Calu3 (cell line): Measurements from ENCODE around the gene EPHA8. TPM values are rescaled to one million over a fixed set of nuclear protein-coding genes. Genes with fewer than 3 reads are reported as not detected.

Experiments used
- BruUV-seq: library from RNA; stranded (reverse); fragments of 400-500 nt; replicated peaks from 2 replicates; lab custom pipeline; 2021; lab: Mats Ljungman, UMichigan
- CTCF ChIA-PET: fragments of 300-600 bp; sonication (Branson Sonifier 250); formaldehyde crosslinking; loops from one replicate; lab custom pipeline; 2022; ENCODE audit warnings: antibody characterized with exemption; lab: Charles Lee
- DNase-seq: peaks from one replicate; pipeline ENCODE4 v3.0.0; 2022
- H3K27ac Mint-ChIP-seq: one replicate; pipeline ENCODE4 v1.8.0; 2022; ENCODE audit warnings: mixed read lengths; ENCODE audit not compliant: unreplicated experiment
- H3K27me3 Mint-ChIP-seq: one replicate; pipeline ENCODE4 v1.8.0; 2022; ENCODE audit warnings: mixed read lengths; ENCODE audit not compliant: unreplicated experiment
- H3K36me3 Mint-ChIP-seq: one replicate; pipeline ENCODE4 v1.8.0; 2022; ENCODE audit warnings: mild to moderate bottlenecking, moderate library complexity, mixed read lengths; ENCODE audit not compliant: insufficient read depth, unreplicated experiment
- H3K4me1 Mint-ChIP-seq: one replicate; pipeline ENCODE4 v1.8.0; 2022; ENCODE audit warnings: mild to moderate bottlenecking, low read depth, mixed read lengths; ENCODE audit not compliant: unreplicated experiment
- H3K4me3 Mint-ChIP-seq: one replicate; pipeline ENCODE4 v1.8.0; 2022; ENCODE audit warnings: mild to moderate bottlenecking, low read depth, moderate library complexity, mixed read lengths; ENCODE audit not compliant: unreplicated experiment
- H3K9me3 Mint-ChIP-seq: one replicate; pipeline ENCODE4 v1.8.0; 2022; ENCODE audit warnings: low read depth, mixed read lengths; ENCODE audit not compliant: unreplicated experiment
- intact Hi-C: fragments of 100-400 bp; cut with micrococcal nuclease; formaldehyde crosslinking; loops from one replicate; pipeline ENCODE4 v1.10.0; 2022; ENCODE audit not compliant: unreplicated experiment
- total RNA-seq: library from RNA; stranded (reverse); gene quantifications from 2 replicates; pipeline ENCODE4 v1.2.3, GENCODE V29; 2022
- TF ChIP-seq, protein P1 (sequence below): fragments of 200-600 bp; IDR thresholded peaks from one replicate; pipeline ENCODE4 v1.8.0; 2022; ENCODE audit warnings: antibody characterized with exemption; ENCODE audit not compliant: unreplicated experiment

Gene EPHA8
- total RNA-seq, 1 experiment from 2014 or later = not detected

DNA sequence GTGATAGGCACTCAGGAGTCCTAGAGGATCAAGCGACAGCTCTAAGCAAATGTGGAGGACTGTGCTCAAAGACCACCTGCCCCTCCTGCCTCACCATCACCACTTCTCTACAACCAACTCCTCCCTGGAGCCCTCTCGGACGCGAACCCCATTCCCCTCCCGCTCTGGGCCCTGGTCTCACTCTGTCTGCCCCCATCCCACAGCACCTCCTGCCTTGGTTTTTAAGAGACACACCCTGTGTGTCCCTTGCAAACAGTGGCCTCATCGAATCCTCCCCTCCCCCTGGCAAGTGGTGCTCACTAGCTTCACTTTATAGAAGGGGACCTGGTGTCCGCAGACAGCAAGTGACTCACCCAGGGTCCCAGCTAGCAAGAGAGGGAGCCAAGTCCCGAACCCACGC lies 28.8 kb downstream of the EPHA8 start:
- TF ChIP-seq, protein P1, sequence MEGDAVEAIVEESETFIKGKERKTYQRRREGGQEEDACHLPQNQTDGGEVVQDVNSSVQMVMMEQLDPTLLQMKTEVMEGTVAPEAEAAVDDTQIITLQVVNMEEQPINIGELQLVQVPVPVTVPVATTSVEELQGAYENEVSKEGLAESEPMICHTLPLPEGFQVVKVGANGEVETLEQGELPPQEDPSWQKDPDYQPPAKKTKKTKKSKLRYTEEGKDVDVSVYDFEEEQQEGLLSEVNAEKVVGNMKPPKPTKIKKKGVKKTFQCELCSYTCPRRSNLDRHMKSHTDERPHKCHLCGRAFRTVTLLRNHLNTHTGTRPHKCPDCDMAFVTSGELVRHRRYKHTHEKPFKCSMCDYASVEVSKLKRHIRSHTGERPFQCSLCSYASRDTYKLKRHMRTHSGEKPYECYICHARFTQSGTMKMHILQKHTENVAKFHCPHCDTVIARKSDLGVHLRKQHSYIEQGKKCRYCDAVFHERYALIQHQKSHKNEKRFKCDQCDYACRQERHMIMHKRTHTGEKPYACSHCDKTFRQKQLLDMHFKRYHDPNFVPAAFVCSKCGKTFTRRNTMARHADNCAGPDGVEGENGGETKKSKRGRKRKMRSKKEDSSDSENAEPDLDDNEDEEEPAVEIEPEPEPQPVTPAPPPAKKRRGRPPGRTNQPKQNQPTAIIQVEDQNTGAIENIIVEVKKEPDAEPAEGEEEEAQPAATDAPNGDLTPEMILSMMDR = no peak
- CTCF ChIA-PET = interaction anchor here (0.6 kb wide), 1 partner anchor 46 kb away, joined by 3 read pairs; no protein-coding TSS in a partner anchor
- intact Hi-C loops = no loop called here
- H3K36me3 Mint-ChIP-seq = no peaks in the 10 kb centered on the region
- no peak for DNase-seq
- BruUV-seq = no TSS peak
- peaks cover 79% of the 10 kb centered on the region for H3K27me3 Mint-ChIP-seq
- H3K27ac Mint-ChIP-seq = no peak overlapping the region
- no peaks in the 10 kb centered on the region for H3K4me1 Mint-ChIP-seq
- no peak overlapping the region for H3K4me3 Mint-ChIP-seq
- H3K9me3 Mint-ChIP-seq = no peaks in the 10 kb centered on the region

DNA sequence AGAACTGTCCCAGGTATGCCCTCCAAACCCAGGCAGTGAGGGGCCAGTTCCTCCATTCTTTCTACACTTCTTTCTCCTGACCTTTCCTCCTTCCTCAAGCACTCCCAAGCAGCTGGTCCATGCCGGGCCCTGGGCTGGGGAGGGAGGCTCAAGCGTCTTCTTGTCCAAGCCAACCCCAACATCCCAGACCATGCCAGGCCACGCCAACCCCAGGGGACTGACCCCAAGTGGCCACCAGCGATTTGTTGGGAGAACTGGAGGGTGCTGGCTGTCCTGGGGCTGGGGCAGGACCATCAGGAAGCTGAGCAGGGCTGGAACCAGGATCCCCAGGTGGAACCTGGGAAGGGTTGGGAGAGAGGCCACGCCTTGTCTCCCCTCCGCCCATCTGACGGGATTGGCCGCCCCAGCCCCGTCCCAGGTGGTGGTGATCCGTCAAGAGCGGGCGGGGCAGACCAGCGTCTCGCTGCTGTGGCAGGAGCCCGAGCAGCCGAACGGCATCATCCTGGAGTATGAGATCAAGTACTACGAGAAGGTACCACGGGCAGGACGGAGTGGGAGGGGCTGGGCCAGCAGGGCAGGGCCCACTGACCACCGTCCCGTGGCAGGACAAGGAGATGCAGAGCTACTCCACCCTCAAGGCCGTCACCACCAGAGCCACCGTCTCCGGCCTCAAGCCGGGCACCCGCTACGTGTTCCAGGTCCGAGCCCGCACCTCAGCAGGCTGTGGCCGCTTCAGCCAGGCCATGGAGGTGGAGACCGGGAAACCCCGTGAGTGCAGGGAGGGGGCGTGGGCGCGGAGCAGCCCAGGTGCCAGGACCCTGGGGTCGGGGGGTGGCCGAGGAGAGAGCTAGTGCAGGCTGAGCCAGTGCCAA lies 29.9 kb downstream of the EPHA8 start:
- Mint-ChIP-seq H3K36me3 (no peaks in the 10 kb centered on the region), H3K27me3 (peaks cover 84% of the 10 kb centered on the region), H3K9me3 (no peaks in the 10 kb centered on the region), H3K27ac (no peak overlapping the region), H3K4me1 (no peaks in the 10 kb centered on the region), H3K4me3 (no peak overlapping the region)
- intact Hi-C loops = no loop called here
- TF ChIP-seq, protein P1 = no peak
- CTCF ChIA-PET = no interaction called here
- no TSS peak for BruUV-seq
- peak; percentile 25 for DNase-seq

DNA sequence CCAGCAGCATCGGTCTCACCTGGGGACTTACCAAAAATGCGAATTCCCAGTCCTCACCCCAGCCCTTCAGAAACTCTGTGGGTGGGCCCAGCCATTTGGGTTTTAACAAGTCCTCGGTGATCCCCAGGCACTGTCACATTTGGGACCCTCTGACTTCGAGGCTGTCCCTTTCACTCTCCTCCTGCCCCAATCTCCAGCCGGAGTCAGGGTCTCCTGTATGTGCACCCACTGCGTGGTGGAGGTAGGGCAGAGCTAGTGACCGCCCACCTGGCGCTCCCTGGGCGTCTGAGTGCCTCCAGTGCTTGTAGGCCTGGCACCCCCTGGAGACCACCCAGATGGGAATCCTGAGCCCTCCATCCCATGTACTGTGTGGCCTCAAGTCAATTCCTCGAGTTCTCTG lies 31.1 kb downstream of the EPHA8 start:
- Mint-ChIP-seq H3K27ac (no peak overlapping the region), H3K27me3 (peaks cover 95% of the 10 kb centered on the region), H3K4me1 (no peaks in the 10 kb centered on the region), H3K4me3 (no peak overlapping the region), H3K36me3 (no peaks in the 10 kb centered on the region), H3K9me3 (no peaks in the 10 kb centered on the region)
- BruUV-seq = no TSS peak
- TF ChIP-seq, protein P1 = no peak
- no peak for DNase-seq
- intact Hi-C loops = no loop called here
- CTCF ChIA-PET = no interaction called here

DNA sequence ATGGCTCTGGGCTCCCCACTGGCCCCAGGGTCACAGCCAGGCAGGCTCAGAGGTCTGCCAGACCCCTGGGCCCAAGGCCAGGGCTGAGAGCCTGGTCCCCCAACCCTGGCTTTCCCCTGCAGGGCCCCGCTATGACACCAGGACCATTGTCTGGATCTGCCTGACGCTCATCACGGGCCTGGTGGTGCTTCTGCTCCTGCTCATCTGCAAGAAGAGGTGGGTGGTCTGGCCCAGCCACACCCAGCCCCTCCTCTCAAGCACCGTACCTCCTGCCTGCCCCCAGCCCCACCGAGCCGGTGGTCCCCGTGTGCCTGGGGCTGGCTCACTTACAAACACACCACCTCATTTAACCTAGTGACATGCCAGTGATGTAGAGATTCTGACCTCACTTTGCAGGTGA lies 31.8 kb downstream of the EPHA8 start:
- Mint-ChIP-seq H3K9me3 (no peaks in the 10 kb centered on the region), H3K27ac (no peak overlapping the region), H3K36me3 (no peaks in the 10 kb centered on the region), H3K4me3 (no peak overlapping the region), H3K4me1 (no peaks in the 10 kb centered on the region), H3K27me3 (peaks cover 95% of the 10 kb centered on the region)
- no peak for DNase-seq
- intact Hi-C loops = no loop called here
- TF ChIP-seq, protein P1 = no peak
- no TSS peak for BruUV-seq
- CTCF ChIA-PET = no interaction called here
